Measurements from ENCODE around the gene MUS81.

The MUS81 gene

GRCh38 chr11:65861165-65861505, 902 bp downstream of the MUS81 start:
- DNase-seq (ENCODE audit: low read depth in 2 of 2) = no peak

DNA sequence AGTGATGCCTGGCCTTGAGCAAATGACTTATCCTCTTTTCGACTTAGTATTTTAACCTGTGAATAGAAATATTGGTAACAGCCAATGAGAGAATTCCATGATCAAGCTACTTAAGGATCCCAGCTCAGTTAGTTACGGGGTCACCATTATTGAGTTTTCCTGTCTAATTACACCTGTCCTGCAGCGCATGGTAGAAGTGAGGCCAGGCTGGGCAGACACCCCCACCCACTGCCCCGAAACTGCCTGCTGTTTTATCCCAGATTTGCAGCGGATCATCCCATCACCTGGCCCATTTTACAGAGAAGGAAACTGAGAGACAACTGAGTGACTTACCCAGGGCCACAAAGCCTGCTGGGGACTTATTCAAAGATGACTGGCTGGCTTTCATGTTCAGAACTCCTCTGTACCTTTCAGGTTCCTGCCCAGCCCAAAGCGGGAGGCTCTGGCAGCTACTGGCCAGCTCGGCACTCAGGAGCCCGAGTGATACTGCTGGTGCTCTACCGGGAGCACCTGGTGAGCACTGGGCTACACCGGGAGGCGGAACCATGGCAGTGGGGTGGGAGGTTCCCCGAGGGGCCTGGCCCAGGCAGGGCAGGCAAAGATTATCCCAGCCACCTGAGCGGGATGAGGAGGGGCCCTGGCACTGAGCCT, 1.4 kb downstream of the MUS81 start:
- DNase-seq (ENCODE audit: low read depth in 2 of 2) = no peak

GRCh38 chr11:65862191-65862735, 2.0 kb downstream of the MUS81 start:
- DNase-seq (ENCODE audit: low read depth in 2 of 2) = no peak

DNA sequence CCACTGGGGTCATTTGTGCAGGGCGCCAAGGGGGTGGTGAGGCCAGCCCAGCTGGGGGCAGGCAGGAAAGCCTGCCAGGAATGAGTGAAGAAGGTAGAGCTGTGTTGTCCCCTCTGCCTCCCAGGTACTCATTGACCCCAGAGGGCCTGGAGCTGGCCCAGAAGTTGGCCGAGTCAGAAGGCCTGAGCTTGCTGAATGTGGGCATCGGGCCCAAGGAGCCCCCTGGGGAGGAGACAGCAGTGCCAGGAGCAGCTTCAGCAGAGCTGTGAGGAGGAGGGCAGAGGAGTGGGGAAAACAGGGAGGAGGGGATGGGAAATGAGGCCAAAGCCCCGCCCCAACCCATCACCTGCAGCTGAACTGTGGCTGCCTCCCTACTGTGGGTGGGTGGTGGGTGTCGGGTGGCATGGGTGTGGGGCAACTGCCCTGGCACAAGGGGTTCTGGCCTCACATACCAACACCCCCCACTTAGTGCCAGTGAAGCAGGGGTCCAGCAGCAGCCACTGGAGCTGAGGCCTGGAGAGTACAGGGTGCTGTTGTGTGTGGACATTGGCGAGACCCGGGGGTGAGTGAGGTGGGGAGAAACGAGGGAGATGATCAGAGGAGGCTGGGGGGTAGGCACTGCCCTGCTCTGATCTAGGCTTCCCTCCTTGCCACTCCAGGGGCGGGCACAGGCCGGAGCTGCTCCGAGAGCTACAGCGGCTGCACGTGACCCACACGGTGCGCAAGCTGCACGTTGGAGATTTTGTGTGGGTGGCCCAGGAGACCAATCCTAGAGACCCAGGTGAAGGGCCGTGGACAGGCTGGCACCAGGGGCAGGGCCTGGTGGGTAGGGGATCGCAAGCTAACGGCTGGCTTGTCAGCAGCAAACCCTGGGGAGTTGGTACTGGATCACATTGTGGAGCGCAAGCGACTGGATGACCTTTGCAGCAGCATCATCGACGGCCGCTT, 3.0 kb downstream of the MUS81 start:
- DNase-seq (ENCODE audit: low read depth in 2 of 2) = no peak

- no peak for DNase-seq (ENCODE audit: low read depth in 2 of 2)
Measured at GRCh38 chr11:65863889-65864705, 3.9 kb downstream of the MUS81 start.

- DNase-seq (ENCODE audit: low read depth in 2 of 2) = no peak
Measured at GRCh38 chr11:65864706-65865471, 4.7 kb downstream of the MUS81 start.

DNA sequence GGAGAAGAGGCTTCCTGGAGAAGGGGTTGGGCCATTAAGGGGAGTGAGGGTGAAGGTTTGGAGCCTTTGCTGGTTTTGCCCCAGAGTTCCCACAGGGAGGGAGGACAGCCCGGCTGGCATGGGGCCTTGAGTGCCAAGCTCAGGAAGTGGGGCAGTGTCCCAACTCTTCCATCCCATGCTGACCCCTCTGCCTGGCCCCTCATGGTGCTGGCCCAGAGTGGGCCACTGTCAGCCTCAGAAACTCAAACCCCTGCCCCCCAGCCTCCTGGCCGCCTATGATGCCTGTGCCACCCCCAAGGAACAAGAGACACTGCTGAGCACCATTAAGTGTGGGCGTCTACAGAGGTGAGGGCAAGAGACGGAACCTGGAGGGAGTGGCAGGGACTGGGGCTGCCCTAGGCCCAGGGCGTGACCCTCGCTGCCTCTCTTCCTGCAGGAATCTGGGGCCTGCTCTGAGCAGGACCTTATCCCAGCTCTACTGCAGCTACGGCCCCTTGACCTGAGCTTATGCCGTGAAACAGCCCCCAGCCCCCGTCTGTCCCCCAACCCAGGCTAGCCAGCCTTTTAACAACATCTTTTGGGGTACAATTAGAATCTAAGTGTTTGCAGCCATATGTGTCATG, 5.4 kb downstream of the MUS81 start:
- no peak for DNase-seq (ENCODE audit: low read depth in 2 of 2)

GRCh38 chr11:65866509-65867283, 6.5 kb downstream of the MUS81 start:
- DNase-seq (ENCODE audit: low read depth in 2 of 2) = no peak

DNA sequence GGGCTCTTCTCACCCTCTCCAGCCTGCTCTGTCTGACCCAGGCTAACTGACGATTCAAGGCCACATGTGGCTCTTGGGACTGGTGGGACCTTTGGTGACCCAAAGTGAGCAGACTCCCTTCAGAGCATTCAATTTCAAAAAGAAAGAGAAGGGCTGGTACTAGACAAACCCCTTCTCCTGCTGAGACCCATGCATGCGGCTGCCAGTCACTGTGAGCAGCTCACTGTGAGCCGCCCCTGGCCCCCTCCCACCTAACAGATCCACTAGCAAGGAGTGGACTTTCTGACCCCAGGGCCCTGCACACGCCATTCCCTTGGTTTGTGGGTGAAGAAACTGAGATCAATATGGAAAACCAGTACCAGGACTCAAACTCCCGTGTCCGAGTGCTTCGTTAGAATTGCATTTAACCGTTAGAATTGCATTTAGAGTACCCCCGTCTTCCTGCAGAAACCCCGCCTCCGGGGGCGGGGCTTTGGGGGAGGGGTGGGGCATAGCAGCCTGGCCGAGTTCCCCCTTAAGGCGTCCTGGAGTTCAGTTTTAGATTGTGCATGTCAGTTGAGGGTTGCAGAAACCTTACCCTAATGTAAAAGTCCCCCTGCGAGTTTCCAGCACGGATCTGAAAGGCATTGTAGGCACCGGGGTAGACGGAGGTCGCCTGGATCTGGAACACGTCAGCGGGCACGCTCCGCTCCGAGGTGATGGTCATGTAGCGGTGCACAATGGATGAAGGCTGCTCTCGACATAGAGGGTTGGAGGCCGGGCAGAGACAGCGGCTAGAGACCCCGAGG, 7.2 kb downstream of the MUS81 start:
- no peak for DNase-seq (ENCODE audit: low read depth in 2 of 2)

DNA sequence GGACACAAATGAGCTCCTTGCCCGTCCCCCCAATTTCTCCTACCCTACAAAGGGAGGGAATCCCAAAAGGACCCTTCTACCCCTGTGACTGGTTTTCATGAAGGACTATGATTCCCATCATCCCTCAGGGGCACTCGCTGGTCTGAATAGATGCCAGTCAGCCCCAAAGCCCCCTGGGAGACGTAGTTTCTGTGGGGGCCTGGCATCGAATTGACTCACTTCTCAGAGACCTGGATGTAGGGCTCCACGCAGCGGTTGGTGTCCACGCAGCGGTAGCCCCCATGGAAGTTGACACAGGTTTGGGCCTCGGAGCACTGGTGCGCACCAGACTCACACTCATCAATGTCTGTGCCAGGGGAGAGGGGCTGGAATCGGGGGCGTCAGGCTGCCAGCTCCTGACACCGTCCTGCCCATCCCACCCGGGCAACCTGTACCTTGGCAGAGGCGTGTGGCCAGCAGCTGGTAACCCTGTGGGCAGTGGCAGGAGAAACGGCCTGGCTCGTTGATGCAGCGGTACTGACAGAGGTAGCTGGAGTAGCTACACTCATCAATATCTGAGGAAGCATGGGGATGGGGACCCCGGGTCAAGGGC, 7.9 kb downstream of the MUS81 start:
- no peak for DNase-seq (ENCODE audit: low read depth in 2 of 2)

- DNase-seq (ENCODE audit: low read depth in 2 of 2) = no peak
Measured at GRCh38 chr11:65868907-65869306, 8.7 kb downstream of the MUS81 start.

- no peak for DNase-seq (ENCODE audit: low read depth in 2 of 2)
Measured at GRCh38 chr11:65869643-65870306, 9.5 kb downstream of the MUS81 start.

DNA sequence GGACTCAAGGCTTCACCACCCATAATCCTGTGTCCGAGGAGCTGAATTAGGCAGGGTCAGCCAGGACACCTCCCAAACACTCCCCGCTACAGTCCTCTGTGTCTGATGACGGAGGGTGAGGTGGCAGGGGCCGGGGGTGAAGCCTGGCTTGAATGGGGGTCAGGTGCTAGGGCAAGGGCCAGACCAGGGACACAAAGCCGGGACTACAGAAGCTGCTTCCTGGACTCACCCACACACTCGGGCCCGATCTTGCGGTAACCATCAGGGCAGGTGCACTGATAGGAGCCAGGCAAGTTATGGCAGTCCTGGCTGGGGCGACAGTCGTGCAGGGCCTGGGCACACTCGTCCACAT, 10.1 kb downstream of the MUS81 start:
- no peak for DNase-seq (ENCODE audit: low read depth in 2 of 2)

DNA sequence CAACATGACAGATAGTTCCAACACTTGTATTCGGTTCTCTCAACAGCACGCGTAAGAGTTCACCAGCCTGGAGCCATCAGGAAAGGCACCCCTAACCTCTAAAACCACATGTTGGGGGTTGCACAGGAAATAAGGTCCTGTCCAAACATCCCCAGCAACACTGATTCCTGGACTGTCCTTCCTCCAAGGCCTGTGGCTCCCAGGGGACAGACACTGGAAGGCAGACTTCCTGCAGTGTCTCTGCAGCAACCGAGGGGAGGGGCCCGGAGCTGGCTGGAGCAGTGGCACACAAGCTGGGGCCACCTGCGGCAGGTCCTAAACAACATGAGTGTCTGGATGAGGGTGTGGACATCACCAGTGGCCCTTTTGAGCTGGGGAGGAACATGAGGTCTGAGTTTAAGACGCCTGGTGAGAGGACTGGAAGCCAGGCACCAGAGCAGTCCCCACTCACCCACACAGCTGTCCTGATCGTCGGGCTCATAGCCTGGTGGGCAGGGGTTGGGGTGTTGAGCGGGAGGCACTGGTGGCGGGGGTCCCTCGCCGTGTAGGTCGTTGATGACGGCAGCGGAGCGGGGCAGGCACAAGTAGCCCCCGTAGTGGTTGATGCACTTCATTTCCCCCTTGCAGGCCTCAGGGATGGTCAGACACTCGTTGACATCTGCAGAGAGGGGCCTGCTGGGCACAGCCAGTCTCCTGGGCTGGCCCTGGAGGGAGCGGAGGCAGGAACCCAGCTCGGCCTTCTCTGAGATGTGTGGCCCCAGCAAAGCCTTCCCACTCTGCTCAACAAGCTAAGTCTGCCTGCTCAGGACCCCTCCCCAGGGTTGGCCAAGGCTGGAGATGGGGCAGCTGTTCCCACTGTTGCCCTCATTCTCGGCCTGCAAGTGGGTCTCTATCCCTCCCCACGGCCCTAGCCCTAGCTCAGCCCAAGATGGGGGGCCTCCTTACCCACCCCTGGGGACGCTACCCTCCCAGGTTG, 10.8 kb downstream of the MUS81 start:
- DNase-seq (ENCODE audit: low read depth in 2 of 2) = no peak

- no peak for DNase-seq (ENCODE audit: low read depth in 2 of 2)
Measured at GRCh38 chr11:65871811-65872548, 11.7 kb downstream of the MUS81 start.

DNA sequence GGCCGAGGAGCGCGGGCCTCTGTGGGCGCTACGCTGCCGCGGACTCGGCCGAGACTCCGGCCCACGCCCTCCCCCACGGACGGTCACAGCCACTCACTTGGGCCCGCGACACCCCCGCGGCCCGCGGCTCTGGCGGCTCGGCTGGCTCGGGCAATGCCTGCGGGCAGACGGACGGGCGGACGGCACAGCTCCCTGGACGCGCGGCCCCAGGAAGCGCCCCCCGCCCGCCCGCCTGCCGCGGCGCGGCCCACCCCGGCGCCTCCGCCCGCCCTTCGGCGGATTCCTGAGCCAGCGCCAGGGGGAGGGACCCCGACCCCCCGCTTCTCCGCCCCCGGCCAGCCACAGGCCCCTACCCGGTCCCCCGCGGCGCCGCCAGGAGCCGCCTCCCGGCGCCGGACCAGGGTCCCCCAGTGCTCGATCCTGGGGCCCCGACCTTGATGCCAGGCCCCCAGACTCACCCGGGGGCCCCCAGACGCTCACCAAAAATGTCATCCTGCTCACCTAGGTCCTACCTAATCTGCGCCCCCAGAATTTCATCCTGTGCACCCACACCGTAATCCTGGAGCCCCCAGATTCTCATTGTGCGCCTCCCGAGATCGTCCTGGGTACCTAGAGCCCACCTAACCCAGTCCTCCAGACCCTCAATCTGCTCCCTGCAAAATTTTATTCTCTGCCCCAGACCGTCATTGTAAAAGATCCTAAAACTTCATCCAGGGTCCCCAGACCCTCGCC, 12.5 kb downstream of the MUS81 start, which contains the start of gene EFEMP2:
Gene EFEMP2 (minus strand): TSS at position 215 of the 732 bp plus-strand sequence. CDS start 446 bp downstream, outside the sequence.
- DNase-seq (ENCODE audit: low read depth in 2 of 2) = no peak

Data from fibroblast of skin of left biceps (primary cell).